AG04450 (cell line): ENCODE data around the gene ZNF358. TPM values are rescaled to one million over a fixed set of nuclear protein-coding genes. Genes with fewer than 3 reads are reported as not detected.

Experiments
- CTCF ChIA-PET: fragments of 300-600, 350-600 bp; formaldehyde crosslinking; extraction: SDS; loops from one replicate; lab custom pipeline; 2022; ENCODE audit warnings: antibody characterized with exemption, inconsistent platforms; lab: Charles Lee
- POLR2A ChIA-PET: fragments of 350-600 bp; formaldehyde crosslinking; extraction: SDS; loops from one replicate; lab custom pipeline; 2021; ENCODE audit warnings: antibody characterized with exemption, inconsistent platforms; lab: Yijun Ruan, JAX
- DNase-seq: peaks from one replicate; pipeline ENCODE4 v3.0.0-alpha.2; 2011; ENCODE audit warnings: low read depth, low spot score
- H3K27ac ChIP-seq: one replicate; pipeline ENCODE4 v1.5.1; 2012; ENCODE audit warnings: low read depth, low read length, control low read depth
- H3K27me3 ChIP-seq: one replicate; pipeline ENCODE4 v1.6.0; 2012; ENCODE audit warnings: low read length; ENCODE audit not compliant: control insufficient read depth, insufficient read depth
- H3K4me3 ChIP-seq: 2 replicates; pipeline ENCODE4 v1.5.1; 2011; ENCODE audit warnings: mild to moderate bottlenecking, low read depth, low read length, control low read depth
- H3K9me3 ChIP-seq: 2 replicates; pipeline ENCODE4 v1.5.1; 2012; ENCODE audit warnings: low read length; ENCODE audit not compliant: control insufficient read depth, insufficient read depth
- polyA plus RNA-seq: library from polyadenylated mRNA; depleted of rRNA; stranded (reverse); fragments of >200 nt; gene quantifications from 2 replicates; pipeline ENCODE4 v1.2.3, GENCODE V29; 2011
- TF ChIP-seq, protein P1 (sequence below): IDR thresholded peaks from 2 replicates; pipeline ENCODE4 v1.5.1; 2011; ENCODE audit warnings: low read depth, low read length, control low read depth, inconsistent platforms

The ZNF358 gene
- polyA plus RNA-seq, 1 experiment = 20.7 TPM

DNA sequence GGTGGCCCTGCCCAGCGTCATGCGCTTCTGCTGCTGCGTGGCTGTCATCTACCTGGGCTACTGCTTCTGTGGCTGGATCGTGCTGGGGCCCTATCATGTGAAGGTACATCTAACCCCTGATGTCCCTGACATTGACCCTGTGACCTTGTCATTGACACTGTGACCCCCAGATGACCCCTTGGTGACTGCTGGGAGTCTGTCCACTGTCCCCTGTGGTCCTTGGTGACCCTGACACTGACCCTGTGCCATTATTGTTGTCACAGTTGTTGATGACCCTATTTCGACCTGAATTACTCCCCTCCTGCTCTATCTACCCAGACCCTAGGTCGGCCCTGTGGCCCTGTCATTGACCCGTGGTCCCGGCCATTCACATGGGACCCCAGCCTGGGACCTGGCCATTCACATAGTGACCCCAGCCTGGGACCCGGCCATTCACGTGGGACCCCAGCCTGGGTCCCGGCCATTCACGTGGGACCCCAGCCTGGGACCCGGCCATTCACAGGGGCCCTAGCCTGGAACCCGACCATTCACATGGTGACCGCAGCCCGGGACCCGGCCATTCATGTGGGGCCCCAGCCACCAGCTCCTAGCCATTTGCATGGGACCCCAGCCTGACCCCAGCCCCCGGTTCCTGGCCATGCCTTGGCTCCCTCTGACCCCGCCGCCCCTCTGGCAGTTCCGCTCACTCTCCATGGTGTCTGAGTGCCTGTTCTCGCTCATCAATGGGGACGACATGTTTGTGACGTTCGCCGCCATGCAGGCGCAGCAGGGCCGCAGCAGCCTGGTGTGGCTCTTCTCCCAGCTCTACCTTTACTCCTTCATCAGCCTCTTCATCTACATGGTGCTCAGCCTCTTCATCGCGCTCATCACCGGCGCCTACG is 13.9 kb downstream of the ZNF358 start:
- Histone ChIP-seq H3K27me3 (no peaks in the 10 kb centered on the region), H3K27ac (no peak overlapping the region), H3K4me3 (no peak overlapping the region), H3K9me3 (no peaks in the 10 kb centered on the region; the same call in 1 of the 2 replicates)
- POLR2A ChIA-PET = no interaction called here
- no peak for DNase-seq
- TF ChIP-seq, protein P1, sequence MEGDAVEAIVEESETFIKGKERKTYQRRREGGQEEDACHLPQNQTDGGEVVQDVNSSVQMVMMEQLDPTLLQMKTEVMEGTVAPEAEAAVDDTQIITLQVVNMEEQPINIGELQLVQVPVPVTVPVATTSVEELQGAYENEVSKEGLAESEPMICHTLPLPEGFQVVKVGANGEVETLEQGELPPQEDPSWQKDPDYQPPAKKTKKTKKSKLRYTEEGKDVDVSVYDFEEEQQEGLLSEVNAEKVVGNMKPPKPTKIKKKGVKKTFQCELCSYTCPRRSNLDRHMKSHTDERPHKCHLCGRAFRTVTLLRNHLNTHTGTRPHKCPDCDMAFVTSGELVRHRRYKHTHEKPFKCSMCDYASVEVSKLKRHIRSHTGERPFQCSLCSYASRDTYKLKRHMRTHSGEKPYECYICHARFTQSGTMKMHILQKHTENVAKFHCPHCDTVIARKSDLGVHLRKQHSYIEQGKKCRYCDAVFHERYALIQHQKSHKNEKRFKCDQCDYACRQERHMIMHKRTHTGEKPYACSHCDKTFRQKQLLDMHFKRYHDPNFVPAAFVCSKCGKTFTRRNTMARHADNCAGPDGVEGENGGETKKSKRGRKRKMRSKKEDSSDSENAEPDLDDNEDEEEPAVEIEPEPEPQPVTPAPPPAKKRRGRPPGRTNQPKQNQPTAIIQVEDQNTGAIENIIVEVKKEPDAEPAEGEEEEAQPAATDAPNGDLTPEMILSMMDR = no peak
- CTCF ChIA-PET = no interaction called here

DNA sequence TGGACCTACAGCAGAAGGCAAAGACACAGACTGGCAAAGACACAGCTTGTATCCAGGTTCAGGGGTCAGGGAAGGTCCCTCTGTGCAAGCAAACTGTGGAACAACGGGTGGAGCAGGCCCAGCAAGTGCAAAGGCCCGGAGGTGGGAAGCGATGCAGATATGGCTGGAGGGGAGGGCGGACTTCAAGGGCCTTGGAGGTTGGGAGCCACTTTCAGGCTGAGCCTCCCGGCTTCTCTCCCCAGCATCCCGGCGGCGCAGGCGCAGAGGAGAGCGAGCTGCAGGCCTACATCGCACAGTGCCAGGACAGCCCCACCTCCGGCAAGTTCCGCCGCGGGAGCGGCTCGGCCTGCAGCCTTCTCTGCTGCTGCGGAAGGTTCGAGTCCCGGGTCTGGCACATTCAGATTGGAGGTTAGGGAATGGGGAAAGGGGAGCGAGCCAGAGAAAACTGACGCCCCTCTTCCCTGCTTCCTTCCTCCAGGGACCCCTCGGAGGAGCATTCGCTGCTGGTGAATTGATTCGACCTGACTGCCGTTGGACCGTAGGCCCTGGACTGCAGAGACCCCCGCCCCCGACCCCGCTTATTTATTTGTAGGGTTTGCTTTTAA is 17.5 kb downstream of the ZNF358 start:
- no peaks in the 10 kb centered on the region for H3K27me3 ChIP-seq
- H3K27ac ChIP-seq = peak overlapping the region; percentile 52
- no peaks in the 10 kb centered on the region; the same call in 1 of the 2 replicates for H3K9me3 ChIP-seq
- DNase-seq = no peak
- peak overlapping the region; percentile 99 for H3K4me3 ChIP-seq
- CTCF ChIA-PET = interaction anchor here (1.3 to 2.4 kb wide), 2 partner anchors 36 to 147 kb away, joined by 3 to 6 read pairs; partner anchors contain the start of gene TRAPPC5
- POLR2A ChIA-PET = interaction anchor here (1.1 kb wide), 1 partner anchor 12 kb away, joined by 3 read pairs; no protein-coding TSS in a partner anchor
- TF ChIP-seq, protein P1 = no peak

DNA sequence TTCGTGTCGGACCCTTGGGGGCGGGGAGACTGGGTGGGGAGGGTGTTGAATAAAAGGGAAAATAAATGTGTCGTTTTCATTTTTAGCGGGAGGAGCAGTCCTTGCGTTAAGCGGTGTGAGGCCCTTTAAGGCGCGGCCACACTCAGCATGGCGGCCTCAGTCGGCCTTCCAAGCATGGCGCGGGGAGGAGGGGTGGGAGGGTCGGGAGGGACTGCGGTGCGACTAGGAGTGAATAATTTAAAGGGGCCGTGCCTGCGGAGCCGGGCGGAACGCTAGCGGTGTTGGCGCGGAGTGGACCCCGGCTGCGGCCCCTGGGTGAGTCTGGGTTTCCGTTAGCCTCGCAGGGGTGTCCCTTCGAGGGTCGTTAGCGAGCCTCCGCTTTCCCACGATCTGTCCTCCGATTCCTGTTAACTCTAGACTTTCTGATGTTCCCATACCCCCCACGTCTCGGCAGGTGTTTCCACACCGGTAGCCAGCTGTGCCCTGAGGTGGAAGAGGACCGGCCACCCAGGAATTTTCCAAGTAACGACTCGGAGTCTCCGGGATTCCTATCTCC is 18.1 kb downstream of the ZNF358 start:
- H3K27me3 ChIP-seq = no peaks in the 10 kb centered on the region
- peak overlapping the region; percentile 83 for H3K27ac ChIP-seq
- TF ChIP-seq, protein P1 = no peak
- H3K9me3 ChIP-seq = no peaks in the 10 kb centered on the region; the same call in 1 of the 2 replicates
- peak overlapping the region; percentile 99 for H3K4me3 ChIP-seq
- ChIA-PET POLR2A (interaction anchor here (0.5 to 2.4 kb wide), 3 partner anchors 12 to 34 kb away, joined by 3 to 9 read pairs (median 5); partner anchors contain the start of gene MCOLN1), CTCF (interaction anchor here (1.2 kb wide), 1 partner anchor 180 kb away, joined by 9 read pairs; no protein-coding TSS in a partner anchor)
- DNase-seq = peak; percentile 65

DNA sequence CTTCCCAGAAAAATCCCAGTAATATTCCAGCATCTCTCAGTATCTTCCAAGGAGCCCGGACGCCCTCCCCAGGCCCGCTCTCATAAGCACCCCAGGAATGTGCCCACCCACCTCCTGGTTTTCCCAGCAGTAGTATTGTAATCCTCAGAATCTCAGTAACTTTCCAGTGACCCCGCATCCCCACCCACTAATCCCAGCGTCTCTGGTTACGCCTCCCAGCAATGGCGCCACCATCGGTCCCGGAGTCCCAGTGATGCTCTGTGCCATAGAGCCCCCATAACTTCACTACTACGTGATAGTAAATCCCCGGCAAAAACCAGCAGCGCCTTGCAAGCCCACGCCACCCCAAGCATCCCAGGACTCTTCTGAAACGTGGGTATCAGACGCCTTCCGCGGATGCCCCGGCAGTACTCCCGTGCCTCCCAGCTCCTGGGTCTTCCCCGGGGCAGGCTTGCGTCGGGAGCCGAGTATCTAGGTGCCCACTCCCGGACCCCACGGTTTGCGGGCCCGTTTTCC is 18.7 kb downstream of the ZNF358 start:
- ChIA-PET CTCF (interaction anchor here (0.6 to 1.2 kb wide), 2 partner anchors 181 to 193 kb away, joined by 4 to 9 read pairs; no protein-coding TSS in a partner anchor), POLR2A (interaction anchor here (0.5 to 2.4 kb wide), 5 partner anchors 13 to 115 kb away, joined by 3 to 9 read pairs (median 5); partner anchors contain the start of genes MCOLN1, PET100 and XAB2)
- H3K4me3 ChIP-seq = peak overlapping the region; percentile 99
- no peaks in the 10 kb centered on the region for H3K27me3 ChIP-seq
- peak; percentile 57 for DNase-seq
- TF ChIP-seq, protein P1 = peak; percentile 30; the same call in 1 of the 2 replicates
- H3K9me3 ChIP-seq = no peaks in the 10 kb centered on the region; the same call in 1 of the 2 replicates
- H3K27ac ChIP-seq = peak overlapping the region; percentile 83
